Psoas muscle (tissue), 8 donors: ENCODE measurements around the gene ARMC6. TPM values are rescaled to one million over a fixed set of nuclear protein-coding genes. Genes with fewer than 3 reads are reported as not detected.

Source experiments
- ATAC-seq, 4 donors: fragments of 200-7000 bp; cut with Tn5 transposase; one replicate each; pipeline ENCODE4 v1.9.1; 2020; ENCODE audit warnings: moderate library complexity in 3 of 4, mild to moderate bottlenecking in 2 of 4
- DNase-seq, 2 donors: peaks; one replicate each; pipeline ENCODE4 v3.0.0-alpha.2; 2020
- H3K27ac ChIP-seq: fragments of 200-600 bp; one replicate; pipeline ENCODE4 v1.8.0; 2022
- H3K27me3 ChIP-seq, 3 donors: fragments of 200-600 bp in 1 of 3; one replicate each; pipeline versions ENCODE4 v1.6.1 to v1.8.0; 2013 to 2022; ENCODE audit warnings: low read length in 2 of 3, mild to moderate bottlenecking in 2 of 3, moderate library complexity in 1 of 3; ENCODE audit not compliant: insufficient read depth in 3 of 3
- H3K36me3 ChIP-seq, 2 donors: fragments of 200-600 bp in 1 of 2; one replicate each; pipeline versions ENCODE4 v1.6.1 to v1.8.0; 2013 to 2022; ENCODE audit warnings: low read depth in 1 of 2, mild to moderate bottlenecking in 1 of 2, moderate library complexity in 1 of 2; ENCODE audit not compliant: insufficient read depth in 1 of 2
- H3K4me1 ChIP-seq: fragments of 200-600 bp; one replicate; pipeline ENCODE4 v1.8.0; 2022
- H3K4me3 ChIP-seq: fragments of 200-600 bp; one replicate; pipeline ENCODE4 v1.8.0; 2022; ENCODE audit warnings: mild to moderate bottlenecking
- H3K9me3 ChIP-seq: fragments of 200-600 bp; one replicate; pipeline ENCODE4 v1.8.0; 2022
- WGBS, 3 donors: extraction: QIAGEN DNeasy Blood & Tissue Kit; methylation state at CpG; one replicate each; pipeline versions ENCODE4 v1.1.6 to v1.1.7; 2013; 5-methylcytosine and 5-hydroxymethylcytosine counted together
- intact Hi-C, 2 donors: fragments of 100-400 bp; cut with DNase I; formaldehyde crosslinking; loops; one replicate each; pipeline versions ENCODE4 v1.11.0 to v1.14.2; 2022
- polyA plus RNA-seq, 3 donors: library from polyadenylated mRNA; stranded (reverse); fragments of 200-250 nt; gene quantifications; one replicate each; pipeline ENCODE4 v1.2.3, GENCODE V29; 2013
- total RNA-seq, 4 donors: library from RNA; stranded (reverse); fragmentation: NEBNext Ultra II Directional in 2 of 4; extraction: Animal tissue kit (Norgen Biotek cat#: 25700) in 2 of 4; gene quantifications; one replicate each; pipeline versions ENCODE4 v1.2.1 to v1.2.4, GENCODE V29; 2021 to 2023
- TF ChIP-seq, protein P1 (sequence below): fragments of 200-600 bp; IDR thresholded peaks from one replicate; pipeline ENCODE4 v1.8.0; 2022; ENCODE audit warnings: antibody characterized with exemption
- donor health status: healthy with polysubstance abuse.
- donor health status: DM: no; HTN: no; CAD: no; lungs with moderate emphysema.
- donor health status: Bipolar disorder and iron deficiency.
- donor health status: healthy.
- donor health status: DM: yes; HTN: yes; CAD: no.
- donor health status: DM: no; HTN: no; CAD: no.
- donor health status: DM: no; HTN: no; CAD: no.
- donor health status: DM: yes; HTN: yes; CAD: no.

ARMC6 gene
- total and polyA plus RNA-seq, 7 donors, result 13.7 to 74.1 (median 22.6) TPM

DNA sequence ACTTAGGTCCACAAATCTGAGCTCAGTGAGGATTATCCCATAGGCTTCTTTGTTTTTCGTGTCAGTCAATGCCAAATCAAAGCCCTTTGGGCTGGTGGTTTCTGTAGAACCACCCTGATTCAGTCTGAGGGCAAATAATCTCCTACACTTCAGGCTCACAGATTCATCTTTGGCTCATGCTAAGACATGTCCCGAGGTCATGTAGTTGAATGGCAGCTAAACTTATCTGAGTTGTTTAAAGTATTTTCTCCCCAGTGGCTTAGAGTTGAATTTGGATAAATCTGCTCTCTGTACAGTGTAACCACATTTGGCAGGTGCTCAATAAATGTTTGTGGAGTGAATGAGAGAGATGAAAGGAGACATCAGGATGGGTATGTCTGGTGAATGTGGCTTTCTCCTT, 17.3 kb downstream of the ARMC6 start:
- ATAC-seq, result no peak
- Histone ChIP-seq H3K27me3 (no peaks in the 10 kb centered on the region), H3K27ac (no peak overlapping the region), H3K36me3 (peaks cover 2 to 75% of the 10 kb centered on the region in 2 donors), H3K4me1 (no peaks in the 10 kb centered on the region), H3K9me3 (no peaks in the 10 kb centered on the region), H3K4me3 (no peak overlapping the region)
- intact Hi-C loops, result loop anchor here in 1 of 2 donors (10.0 kb wide), 1 partner anchor 124 kb away; the partner anchor contains the start of gene MEF2B
- DNase-seq, result no peak
- 88 to 94% (median 90%) methylated on average over 2 of the region's 2 CpGs for WGBS, 3 donors
- TF ChIP-seq, protein P1, sequence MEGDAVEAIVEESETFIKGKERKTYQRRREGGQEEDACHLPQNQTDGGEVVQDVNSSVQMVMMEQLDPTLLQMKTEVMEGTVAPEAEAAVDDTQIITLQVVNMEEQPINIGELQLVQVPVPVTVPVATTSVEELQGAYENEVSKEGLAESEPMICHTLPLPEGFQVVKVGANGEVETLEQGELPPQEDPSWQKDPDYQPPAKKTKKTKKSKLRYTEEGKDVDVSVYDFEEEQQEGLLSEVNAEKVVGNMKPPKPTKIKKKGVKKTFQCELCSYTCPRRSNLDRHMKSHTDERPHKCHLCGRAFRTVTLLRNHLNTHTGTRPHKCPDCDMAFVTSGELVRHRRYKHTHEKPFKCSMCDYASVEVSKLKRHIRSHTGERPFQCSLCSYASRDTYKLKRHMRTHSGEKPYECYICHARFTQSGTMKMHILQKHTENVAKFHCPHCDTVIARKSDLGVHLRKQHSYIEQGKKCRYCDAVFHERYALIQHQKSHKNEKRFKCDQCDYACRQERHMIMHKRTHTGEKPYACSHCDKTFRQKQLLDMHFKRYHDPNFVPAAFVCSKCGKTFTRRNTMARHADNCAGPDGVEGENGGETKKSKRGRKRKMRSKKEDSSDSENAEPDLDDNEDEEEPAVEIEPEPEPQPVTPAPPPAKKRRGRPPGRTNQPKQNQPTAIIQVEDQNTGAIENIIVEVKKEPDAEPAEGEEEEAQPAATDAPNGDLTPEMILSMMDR, result no peak

DNA sequence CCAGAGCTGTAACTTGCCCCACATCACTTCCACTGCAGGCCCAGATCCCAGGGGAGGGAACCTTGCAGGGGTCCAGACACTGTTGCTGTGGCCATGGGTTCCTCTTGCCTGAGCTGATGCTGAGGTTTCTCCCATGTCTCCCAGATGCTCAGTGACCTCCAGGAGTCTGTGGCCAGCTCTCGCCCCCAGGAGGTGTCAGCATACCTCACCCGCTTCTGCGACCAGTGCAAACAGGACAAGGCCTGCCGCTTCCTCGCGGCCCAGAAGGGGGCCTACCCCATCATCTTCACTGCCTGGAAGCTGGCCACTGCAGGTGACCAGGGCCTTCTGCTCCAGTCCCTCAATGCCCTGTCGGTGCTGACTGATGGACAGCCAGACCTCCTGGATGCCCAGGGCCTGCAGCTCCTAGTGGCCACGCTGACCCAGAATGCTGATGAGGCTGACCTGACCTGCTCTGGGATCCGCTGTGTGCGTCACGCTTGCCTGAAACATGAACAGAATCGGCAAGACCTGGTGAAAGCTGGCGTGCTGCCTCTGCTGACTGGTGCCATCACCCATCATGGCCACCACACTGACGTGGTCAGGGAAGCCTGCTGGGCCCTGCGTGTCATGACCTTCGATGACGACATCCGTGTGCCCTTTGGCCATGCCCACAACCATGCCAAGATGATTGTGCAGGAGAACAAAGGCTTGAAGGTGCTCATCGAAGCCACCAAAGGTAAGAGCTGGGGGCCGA, 18.2 kb downstream of the ARMC6 start:
- H3K9me3 ChIP-seq, result no peaks in the 10 kb centered on the region
- ATAC-seq, result no peak
- no peak overlapping the region for H3K4me3 ChIP-seq
- peaks cover 5 to 77% of the 10 kb centered on the region in 2 donors for H3K36me3 ChIP-seq
- intact Hi-C loops, result loop anchor here in 1 of 2 donors (10.0 kb wide), 1 partner anchor 123 kb away; the partner anchor contains the start of gene MEF2B
- 92 to 93% (median 92%) methylated on average over 20 of the region's 20 CpGs for WGBS, 3 donors
- no peak for DNase-seq
- no peak overlapping the region for H3K27ac ChIP-seq
- H3K4me1 ChIP-seq, result no peaks in the 10 kb centered on the region
- no peaks in the 10 kb centered on the region for H3K27me3 ChIP-seq
- TF ChIP-seq, protein P1, result no peak

DNA sequence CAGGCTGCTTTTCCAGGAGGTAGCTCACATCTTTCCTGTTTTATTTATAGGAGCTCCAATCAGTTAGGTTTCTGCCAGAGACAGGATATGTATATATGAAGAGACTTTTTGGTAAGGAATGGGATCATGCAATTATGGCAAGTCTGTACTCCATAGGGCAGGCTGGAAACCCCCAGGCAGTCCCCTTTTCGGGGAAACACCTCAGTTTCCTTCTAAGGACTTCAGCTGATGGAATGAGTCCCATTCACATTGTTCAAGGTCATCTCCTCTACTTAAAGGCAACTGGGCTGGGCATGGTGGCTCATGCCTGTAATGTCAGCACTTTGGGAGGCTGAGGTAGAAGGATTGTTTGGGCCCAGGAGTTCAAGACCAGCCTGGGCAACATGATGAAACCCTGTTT, 19.5 kb downstream of the ARMC6 start:
- H3K27ac ChIP-seq, result no peak overlapping the region
- 87 to 96% (median 94%) methylated on average over 1 of the region's 1 CpG for WGBS, 3 donors
- peaks cover 6 to 77% of the 10 kb centered on the region in 2 donors for H3K36me3 ChIP-seq
- no peaks in the 10 kb centered on the region for H3K9me3 ChIP-seq
- no peaks in the 10 kb centered on the region for H3K27me3 ChIP-seq
- ATAC-seq (no peak), DNase-seq (no peak)
- TF ChIP-seq, protein P1, result no peak
- intact Hi-C loops, result loop anchor here in 1 of 2 donors (1.0 to 10.0 kb wide), 2 partner anchors 62 to 122 kb away; partner anchors contain the start of gene MEF2B
- no peaks in the 10 kb centered on the region for H3K4me1 ChIP-seq
- H3K4me3 ChIP-seq, result no peak overlapping the region

DNA sequence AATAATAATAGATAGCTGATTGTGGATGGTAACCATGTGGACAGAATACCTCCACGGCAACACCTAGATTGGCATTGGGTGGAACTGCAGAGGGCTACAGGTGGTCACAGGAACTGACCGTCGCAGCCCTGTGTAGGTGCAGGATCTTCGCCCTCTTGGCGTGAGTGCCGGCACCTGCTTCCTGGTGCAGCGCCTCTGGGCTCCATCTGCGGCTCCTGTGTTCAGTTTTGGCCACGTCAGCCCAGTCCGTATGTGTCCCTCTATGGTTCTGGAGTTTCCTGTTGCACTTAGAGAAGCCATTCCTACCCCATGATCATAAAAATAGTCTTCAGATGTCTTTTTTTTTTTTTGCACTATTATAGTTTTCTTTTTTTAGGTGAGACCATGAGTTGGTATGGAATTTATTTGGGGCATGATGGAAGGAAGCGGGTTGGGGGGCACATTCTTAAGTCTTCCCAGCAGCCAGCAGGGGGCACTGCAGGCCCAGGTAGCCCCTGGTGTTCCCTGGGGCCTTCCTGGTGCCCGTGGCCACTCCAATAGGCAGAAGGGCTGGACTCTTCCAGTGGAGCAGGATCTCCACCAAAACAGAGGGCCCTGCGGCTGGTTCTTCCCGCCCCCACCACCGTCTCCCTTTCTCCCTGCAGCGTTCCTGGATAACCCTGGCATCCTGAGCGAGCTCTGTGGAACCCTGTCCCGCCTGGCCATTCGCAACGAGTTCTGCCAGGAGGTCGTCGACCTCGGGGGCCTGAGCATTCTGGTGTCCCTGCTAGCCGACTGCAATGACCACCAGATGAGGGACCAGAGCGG, 20.3 kb downstream of the ARMC6 start:
- Histone ChIP-seq H3K4me1 (no peaks in the 10 kb centered on the region), H3K4me3 (no peak overlapping the region), H3K27me3 (no peaks in the 10 kb centered on the region), H3K36me3 (peaks cover 6 to 74% of the 10 kb centered on the region in 2 donors), H3K27ac (no peak overlapping the region), H3K9me3 (no peaks in the 10 kb centered on the region)
- peak; percentile 84 to 93 (median 87) for ATAC-seq
- 78 to 88% (median 81%) methylated on average over 23 to 25 of the region's 25 CpGs for WGBS, 3 donors
- TF ChIP-seq, protein P1, result peak; percentile 81
- peak; percentile 78 to 89 for DNase-seq
- intact Hi-C loops, result loop anchor here in 1 of 2 donors (1.0 to 10.0 kb wide), 3 partner anchors 62 to 121 kb away; partner anchors contain the start of gene MEF2B
